ENCODE data around the gene OR5B2.
"Not testable (repeated sequence)": the region's sequence is repeated elsewhere in the genome, so short reads cannot be mapped to it uniquely, and the experiment has no call there.

OR5B2 gene

GRCh38 chr11:58406774-58407173 lies 21.1 kb downstream of the OR5B2 start, which contains the start of gene OR5B3:
Gene OR5B3 (minus strand): TSS chr11:58406874. CDS start chr11:58403409, 3,465 bp downstream.
- no peak for TF ChIP-seq EZH2phosphoT487 (IDR thresholded peaks at IDR 0.05; ENCODE audit: low read depth)
- TF ChIP-seq CTCF (IDR thresholded peaks at IDR 0.05; ENCODE audit: low read depth, low read length) = no peak
- no peak within 1 kb of the TSS for H3K9ac ChIP-seq (ENCODE audit: low read length)

GRCh38 chr11:58399622-58400021 lies 28.3 kb downstream of the OR5B2 start:
- not testable (repeated sequence) for H4K20me1 ChIP-seq (ENCODE audit: insufficient read depth, low read length); H3K79me2 ChIP-seq (ENCODE audit: low read length); H3K4me1 ChIP-seq (ENCODE audit: low read length); H3K9ac ChIP-seq (ENCODE audit: low read length); H3K4me3 ChIP-seq (ENCODE audit: low read length); H3K36me3 ChIP-seq (replicated peaks; ENCODE audit: low read depth, low read length); H2AFZ ChIP-seq (ENCODE audit: low read depth, low read length); H3K27ac ChIP-seq (ENCODE audit: low read length); H3K27me3 ChIP-seq (ENCODE audit: low read depth, low read length); H3K9me3 ChIP-seq (ENCODE audit: insufficient read depth, low read length); H3K4me2 ChIP-seq (ENCODE audit: low read length)

More at GRCh38 chr11:58406774-58407173, 21.1 kb downstream of the OR5B2 start, which contains the start of gene OR5B3:
- Histone ChIP-seq H3K4me3 (ENCODE audit: low read length) (no peak within 1 kb of the TSS), H3K27ac (ENCODE audit: low read length) (no peak within 1 kb of the TSS), H4K20me1 (ENCODE audit: insufficient read depth, low read length) (no peaks in the 10 kb centered on the region), H3K79me2 (ENCODE audit: low read length) (no peaks in the 10 kb centered on the region), H3K4me1 (ENCODE audit: low read length) (no peaks in the 10 kb centered on the region), H3K9me3 (ENCODE audit: insufficient read depth, low read length) (peaks cover 9% of the 10 kb centered on the region; the same call in 1 of the 2 replicates), H2AFZ (ENCODE audit: low read depth, low read length) (no peak within 1 kb of the TSS), H3K27me3 (ENCODE audit: low read depth, low read length) (no peaks in the 10 kb centered on the region), H3K4me2 (ENCODE audit: low read length) (no peak within 1 kb of the TSS), H3K36me3 (replicated peaks; ENCODE audit: low read depth, low read length) (no peaks in the 10 kb centered on the region)

- no peaks in the 10 kb centered on the region for H3K4me1 ChIP-seq (ENCODE audit: low read length)
- no peak overlapping the region for H3K4me3 ChIP-seq (ENCODE audit: low read length)
- H3K36me3 ChIP-seq (replicated peaks; ENCODE audit: low read depth, low read length) = no peaks in the 10 kb centered on the region
- H4K20me1 ChIP-seq (ENCODE audit: insufficient read depth, low read length) = no peaks in the 10 kb centered on the region
- no peak overlapping the region for H3K27ac ChIP-seq (ENCODE audit: low read length)
- H2AFZ ChIP-seq (ENCODE audit: low read depth, low read length) = no peak overlapping the region
- H3K9me3 ChIP-seq (ENCODE audit: insufficient read depth, low read length) = no peaks in the 10 kb centered on the region
- H3K9ac ChIP-seq (ENCODE audit: low read length) = no peak overlapping the region
- H3K79me2 ChIP-seq (ENCODE audit: low read length) = no peaks in the 10 kb centered on the region
- H3K27me3 ChIP-seq (ENCODE audit: low read depth, low read length) = no peaks in the 10 kb centered on the region
- no peak for TF ChIP-seq CTCF (IDR thresholded peaks at IDR 0.05; ENCODE audit: low read depth, low read length)
- TF ChIP-seq EZH2phosphoT487 (IDR thresholded peaks at IDR 0.05; ENCODE audit: low read depth) = no peak
- no peak overlapping the region for H3K4me2 ChIP-seq (ENCODE audit: low read length)
These were observed 32.3 kb downstream of the OR5B2 start for GRCh38 chr11:58395581-58395980.

- Histone ChIP-seq H3K4me3 (ENCODE audit: low read length) (no peak overlapping the region), H3K27me3 (ENCODE audit: low read depth, low read length) (no peaks in the 10 kb centered on the region), H4K20me1 (ENCODE audit: insufficient read depth, low read length) (no peaks in the 10 kb centered on the region), H3K9ac (ENCODE audit: low read length) (no peak overlapping the region), H3K79me2 (ENCODE audit: low read length) (no peaks in the 10 kb centered on the region), H3K4me1 (ENCODE audit: low read length) (no peaks in the 10 kb centered on the region), H2AFZ (ENCODE audit: low read depth, low read length) (no peak overlapping the region), H3K4me2 (ENCODE audit: low read length) (no peak overlapping the region), H3K36me3 (replicated peaks; ENCODE audit: low read depth, low read length) (no peaks in the 10 kb centered on the region), H3K9me3 (ENCODE audit: insufficient read depth, low read length) (no peaks in the 10 kb centered on the region), H3K27ac (ENCODE audit: low read length) (no peak overlapping the region)
- TF ChIP-seq EZH2phosphoT487 (IDR thresholded peaks at IDR 0.05; ENCODE audit: low read depth) = no peak
- TF ChIP-seq CTCF (IDR thresholded peaks at IDR 0.05; ENCODE audit: low read depth, low read length) = no peak
These were observed 33.7 kb downstream of the OR5B2 start for GRCh38 chr11:58394195-58394594.

- Histone ChIP-seq H3K36me3 (replicated peaks; ENCODE audit: low read depth, low read length) (no peaks in the 10 kb centered on the region), H3K4me1 (ENCODE audit: low read length) (no peaks in the 10 kb centered on the region), H3K4me3 (ENCODE audit: low read length) (no peak overlapping the region), H3K27me3 (ENCODE audit: low read depth, low read length) (no peaks in the 10 kb centered on the region), H3K4me2 (ENCODE audit: low read length) (no peak overlapping the region), H3K79me2 (ENCODE audit: low read length) (no peaks in the 10 kb centered on the region), H3K9me3 (ENCODE audit: insufficient read depth, low read length) (no peaks in the 10 kb centered on the region), H2AFZ (ENCODE audit: low read depth, low read length) (no peak overlapping the region), H3K27ac (ENCODE audit: low read length) (no peak overlapping the region), H3K9ac (ENCODE audit: low read length) (no peak overlapping the region), H4K20me1 (ENCODE audit: insufficient read depth, low read length) (no peaks in the 10 kb centered on the region)
- TF ChIP-seq CTCF (IDR thresholded peaks at IDR 0.05; ENCODE audit: low read depth, low read length) = no peak
These were observed 35.2 kb downstream of the OR5B2 start for GRCh38 chr11:58392746-58393145.
